ENCODE data around the gene CLDN19.
"Not testable (repeated sequence)": the region's sequence is repeated elsewhere in the genome, so short reads cannot be mapped to it uniquely, and the experiment has no call there.

Gene CLDN19

GRCh38 chr1:42759114-42759513, 19.1 kb upstream of the CLDN19 start:
- DNase-seq (ENCODE audit: low spot score): no peak

GRCh38 chr1:42758641-42759040, 18.6 kb upstream of the CLDN19 start:
- DNase-seq (ENCODE audit: low spot score): no peak

- DNase-seq (ENCODE audit: low spot score): no peak
These were observed 17.8 kb upstream of the CLDN19 start for GRCh38 chr1:42757892-42758275.

- DNase-seq (ENCODE audit: low spot score): peak; percentile 63
These were observed 17.2 kb upstream of the CLDN19 start for GRCh38 chr1:42756956-42757891.

GRCh38 chr1:42753070-42753469, 13.0 kb upstream of the CLDN19 start:
- DNase-seq (ENCODE audit: low spot score): no peak

- DNase-seq (ENCODE audit: low spot score): no peak
These were observed 12.2 kb upstream of the CLDN19 start for GRCh38 chr1:42752284-42752683.

- not testable (repeated sequence) for DNase-seq (ENCODE audit: low spot score)
These were observed 11.6 kb upstream of the CLDN19 start for GRCh38 chr1:42751511-42752070.

GRCh38 chr1:42750041-42750440, 10.0 kb upstream of the CLDN19 start:
- no peak for DNase-seq (ENCODE audit: low spot score)

GRCh38 chr1:42748461-42749410, 8.7 kb upstream of the CLDN19 start:
- DNase-seq (ENCODE audit: low spot score): no peak

GRCh38 chr1:42748021-42748420, 8.0 kb upstream of the CLDN19 start:
- DNase-seq (ENCODE audit: low spot score): no peak

- DNase-seq (ENCODE audit: low spot score): no peak
These were observed 7.1 kb upstream of the CLDN19 start for GRCh38 chr1:42747125-42747524.

- DNase-seq (ENCODE audit: low spot score): no peak
These were observed 6.5 kb upstream of the CLDN19 start for GRCh38 chr1:42746436-42747105.

- no peak for DNase-seq (ENCODE audit: low spot score)
These were observed 5.8 kb upstream of the CLDN19 start for GRCh38 chr1:42745851-42746250.

GRCh38 chr1:42744148-42744413, 4.0 kb upstream of the CLDN19 start:
- no peak for DNase-seq (ENCODE audit: low spot score)

- DNase-seq (ENCODE audit: low spot score): no peak
These were observed 3.5 kb upstream of the CLDN19 start for GRCh38 chr1:42743317-42744147.

GRCh38 chr1:42742617-42743316, 2.7 kb upstream of the CLDN19 start:
- no peak for DNase-seq (ENCODE audit: low spot score)

GRCh38 chr1:42742141-42742540, 2.1 kb upstream of the CLDN19 start:
- DNase-seq (ENCODE audit: low spot score): no peak

GRCh38 chr1:42741706-42742105, 1.7 kb upstream of the CLDN19 start:
- no peak for DNase-seq (ENCODE audit: low spot score)

- DNase-seq (ENCODE audit: low spot score): no peak
These were observed 980 bp upstream of the CLDN19 start for GRCh38 chr1:42740851-42741580.

GRCh38 chr1:42738678-42739226, 1.3 kb downstream of the CLDN19 start:
- no peak for DNase-seq (ENCODE audit: low spot score)
